ENCODE measurements around the gene OR2V2. TPM values are rescaled to one million over a fixed set of nuclear protein-coding genes. Genes with fewer than 3 reads are reported as not detected.

OR2V2 gene
- total RNA-seq, 2 donors from 2014 or later = not detected

DNA sequence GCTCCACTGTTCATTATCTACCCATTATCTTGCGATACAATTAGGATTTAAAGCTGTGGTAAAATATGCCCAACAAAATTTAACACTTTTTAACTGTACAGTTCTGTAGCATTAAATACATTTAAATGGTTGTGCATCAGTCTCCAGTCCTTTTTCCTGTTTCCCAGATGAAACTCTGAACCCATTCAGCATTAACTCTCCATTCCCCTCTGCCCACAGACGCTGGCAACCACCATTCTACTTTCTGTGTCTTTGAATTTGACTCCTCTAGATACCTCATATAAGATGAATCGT is 60.5 kb downstream of the OR2V2 start:
- DNase-seq (ENCODE audit: low spot score) = no peak

More for the DNA sequence above, 60.5 kb downstream of the OR2V2 start:
- TF ChIP-seq, protein P1, sequence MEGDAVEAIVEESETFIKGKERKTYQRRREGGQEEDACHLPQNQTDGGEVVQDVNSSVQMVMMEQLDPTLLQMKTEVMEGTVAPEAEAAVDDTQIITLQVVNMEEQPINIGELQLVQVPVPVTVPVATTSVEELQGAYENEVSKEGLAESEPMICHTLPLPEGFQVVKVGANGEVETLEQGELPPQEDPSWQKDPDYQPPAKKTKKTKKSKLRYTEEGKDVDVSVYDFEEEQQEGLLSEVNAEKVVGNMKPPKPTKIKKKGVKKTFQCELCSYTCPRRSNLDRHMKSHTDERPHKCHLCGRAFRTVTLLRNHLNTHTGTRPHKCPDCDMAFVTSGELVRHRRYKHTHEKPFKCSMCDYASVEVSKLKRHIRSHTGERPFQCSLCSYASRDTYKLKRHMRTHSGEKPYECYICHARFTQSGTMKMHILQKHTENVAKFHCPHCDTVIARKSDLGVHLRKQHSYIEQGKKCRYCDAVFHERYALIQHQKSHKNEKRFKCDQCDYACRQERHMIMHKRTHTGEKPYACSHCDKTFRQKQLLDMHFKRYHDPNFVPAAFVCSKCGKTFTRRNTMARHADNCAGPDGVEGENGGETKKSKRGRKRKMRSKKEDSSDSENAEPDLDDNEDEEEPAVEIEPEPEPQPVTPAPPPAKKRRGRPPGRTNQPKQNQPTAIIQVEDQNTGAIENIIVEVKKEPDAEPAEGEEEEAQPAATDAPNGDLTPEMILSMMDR (IDR thresholded peaks at IDR 0.05) = no peak
- peak overlapping the region; percentile 89 for H3K4me3 ChIP-seq
- H3K36me3 ChIP-seq = no peaks in the 10 kb centered on the region
- H3K9me3 ChIP-seq = no peaks in the 10 kb centered on the region
- no peaks in the 10 kb centered on the region for H3K27me3 ChIP-seq (replicated peaks; ENCODE audit: insufficient read depth)
- ATAC-seq (ENCODE audit: insufficient number of reproducible peaks, low FRiP score, low read depth) = no peak
- H3K27ac ChIP-seq = peak overlapping the region in 1 of 2 donors; percentile 89
- H3K4me1 ChIP-seq (ENCODE audit: control insufficient read depth in 1 of 2, low read depth in 2 of 2) = peaks cover 18 to 27% of the 10 kb centered on the region in 2 donors

Other genes starting within 250 kb of the OR2V2 start
- not detected for gene BTNL8, start 248.4 kb upstream of the OR2V2 start, total RNA-seq
- not detected for gene BTNL3, start 158.7 kb upstream of the OR2V2 start, total RNA-seq
- 10 to 100 TPM; 10.7 to 20.5 TPM for gene BTNL9, start 107.3 kb upstream of the OR2V2 start, total RNA-seq
- not detected for gene OR2V1, start 16.4 kb upstream of the OR2V2 start, total RNA-seq
- gene TRIM7, start 57.6 kb downstream of the OR2V2 start, total RNA-seq = 10 to 100 TPM; 11.4 to 14.7 TPM
- 10 to 100 TPM; 12.2 to 12.4 TPM for gene TRIM41, start 75.7 kb downstream of the OR2V2 start, total RNA-seq
- 1,000 to 10,000 TPM; 1,534 to 1,629 TPM for gene RACK1, start 96.3 kb downstream of the OR2V2 start, total RNA-seq
- 10 to 100 TPM; 13.1 to 15.9 TPM for gene TRIM52, start 113.6 kb downstream of the OR2V2 start, total RNA-seq
- not detected for gene OR4F3, start 219.7 kb downstream of the OR2V2 start, total RNA-seq

Data from thoracic aorta (tissue), 2 donors.